ENCODE data around the gene AFF3.
"Not testable (repeated sequence)": the region's sequence is repeated elsewhere in the genome, so short reads cannot be mapped to it uniquely, and the experiment has no call there.

Gene AFF3

GRCh38 chr2:99961196-99961913, 181.0 kb downstream of the AFF3 start:
- no peak for DNase-seq (ENCODE audit: low read depth, low spot score)

DNA sequence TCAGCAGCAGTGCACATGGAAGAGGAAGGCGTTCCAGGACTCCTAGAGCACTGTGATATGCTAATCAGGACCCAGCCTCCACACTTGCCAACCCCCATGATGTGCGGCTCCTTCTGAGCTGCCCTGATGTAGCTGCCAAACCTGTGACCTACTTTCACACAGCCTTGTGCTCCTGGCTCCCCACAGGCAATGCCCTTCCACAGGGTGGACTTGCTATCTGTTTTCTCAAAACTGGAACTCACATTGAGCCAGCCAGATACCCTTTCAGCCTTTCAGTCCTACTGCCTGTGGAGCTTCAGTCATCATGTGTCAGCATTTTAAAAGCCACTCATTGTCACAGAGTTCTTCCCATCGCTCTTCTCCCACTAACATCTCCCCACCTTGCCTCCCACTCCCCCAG, 181.6 kb downstream of the AFF3 start:
- peak; percentile 4 for DNase-seq (ENCODE audit: low read depth, low spot score)

DNA sequence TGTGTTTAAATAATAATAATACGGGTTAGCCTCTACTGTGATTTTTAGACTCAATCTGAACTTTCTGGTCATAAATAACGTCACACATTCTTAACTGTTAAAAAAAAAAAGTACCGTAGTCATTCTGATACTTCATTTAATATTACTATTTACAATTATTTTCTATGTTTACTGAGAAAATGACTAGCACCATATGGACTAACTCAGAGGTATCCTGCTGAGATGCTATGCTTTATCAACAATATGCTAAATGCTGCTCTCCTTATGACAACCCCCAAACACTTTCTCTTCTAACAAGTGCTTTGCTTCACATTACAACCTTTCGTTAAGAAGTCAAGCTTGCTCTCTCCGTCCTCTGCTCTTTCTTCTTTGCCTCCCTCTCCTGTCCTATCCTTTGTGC, 182.1 kb downstream of the AFF3 start:
- DNase-seq (ENCODE audit: low read depth, low spot score), result no peak

DNA sequence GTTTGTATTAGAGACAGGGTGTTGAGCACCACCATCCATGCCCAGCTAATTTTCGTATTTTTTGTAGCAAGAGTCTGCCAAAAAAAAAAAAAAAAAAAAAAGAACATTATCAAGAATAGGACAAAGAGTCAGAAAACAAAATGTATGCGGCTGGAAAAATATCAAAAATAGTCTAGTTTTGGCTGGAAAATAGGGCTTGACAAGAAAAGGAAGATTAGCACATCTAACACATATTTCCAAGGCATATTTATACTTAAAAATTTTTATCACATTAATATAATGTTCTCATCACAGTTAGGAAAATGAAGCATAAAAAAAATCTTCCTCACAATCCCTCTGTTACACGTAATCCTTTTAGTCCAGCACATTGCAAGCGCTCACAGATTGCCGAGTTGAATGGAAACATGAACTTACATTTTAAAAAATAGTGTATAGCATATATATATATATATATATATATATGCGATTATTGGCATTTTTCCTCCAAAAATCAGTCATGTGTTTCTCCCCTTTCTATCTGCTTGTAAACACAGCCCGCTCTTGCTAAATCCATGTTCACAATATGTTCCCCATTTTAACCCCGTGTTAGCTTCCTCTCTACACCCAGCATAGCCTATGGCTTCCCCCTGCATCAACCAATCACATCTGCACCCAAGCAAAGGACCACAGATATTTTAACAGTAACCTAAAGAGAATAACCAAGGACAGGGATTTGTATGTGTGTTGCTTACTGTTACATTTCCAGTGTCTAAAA, 183.0 kb downstream of the AFF3 start:
- DNase-seq (ENCODE audit: low read depth, low spot score), result no peak

DNA sequence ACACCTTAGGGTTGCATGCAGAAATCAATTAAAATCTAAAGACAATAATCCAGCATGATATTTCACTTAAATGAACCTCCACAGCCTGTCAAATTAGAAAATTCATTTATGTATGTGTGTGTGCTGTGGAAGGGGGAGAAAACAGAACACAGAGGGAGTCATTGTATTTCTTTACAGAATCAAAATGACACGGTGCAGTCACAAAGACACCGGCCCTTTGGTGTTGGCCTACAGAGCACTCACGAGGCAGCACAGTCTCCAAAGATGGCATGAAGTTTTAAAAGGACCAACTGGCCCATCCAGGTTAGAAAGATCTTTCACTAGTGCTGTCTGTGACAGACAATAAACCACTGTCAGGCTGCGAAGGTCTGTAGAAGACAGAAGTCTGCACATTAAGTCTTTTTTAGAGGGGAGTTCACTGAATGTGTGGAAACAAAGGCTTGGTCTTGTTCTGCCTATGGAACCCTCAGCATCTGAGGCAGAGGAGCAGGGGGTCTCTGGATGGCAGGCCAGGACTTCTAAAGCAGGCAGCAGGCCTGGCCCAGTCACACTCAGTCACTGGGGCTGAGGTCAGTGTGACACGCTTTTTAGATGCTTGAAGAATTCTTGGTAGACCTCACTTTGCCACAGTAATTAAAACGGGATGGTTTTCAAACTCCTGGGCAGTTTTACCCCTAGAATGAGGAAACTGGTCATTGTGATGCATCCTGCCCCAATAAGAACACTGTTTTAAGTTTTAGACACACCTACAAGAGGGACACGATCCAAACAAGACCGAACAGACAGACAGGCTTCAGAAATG, 184.9 kb downstream of the AFF3 start:
- DNase-seq (ENCODE audit: low read depth, low spot score), result no peak

GRCh38 chr2:99956232-99957030, 186.0 kb downstream of the AFF3 start:
- no peak for DNase-seq (ENCODE audit: low read depth, low spot score)

DNA sequence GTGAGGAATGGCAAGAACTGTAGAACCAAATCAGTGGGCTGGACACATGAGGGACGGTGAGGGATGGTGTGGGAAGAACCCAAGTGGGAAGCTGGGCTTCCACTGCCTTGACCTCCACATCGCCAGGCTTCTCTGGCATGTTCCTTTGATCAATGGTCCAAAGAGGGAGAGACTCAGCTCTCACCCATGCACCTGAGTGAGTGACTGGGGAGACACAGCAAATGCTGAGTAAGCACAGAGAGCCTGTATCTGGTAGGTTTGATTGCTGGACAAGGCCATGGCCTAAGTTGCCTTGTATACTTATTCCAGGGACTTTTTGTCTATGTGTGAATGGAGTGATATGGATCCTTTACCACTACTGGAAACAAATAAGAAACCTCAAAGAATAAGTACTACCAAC, 188.6 kb downstream of the AFF3 start:
- DNase-seq (ENCODE audit: low read depth, low spot score), result no peak

- DNase-seq (ENCODE audit: low read depth, low spot score), result no peak
These were observed 192.4 kb downstream of the AFF3 start for GRCh38 chr2:99949963-99950362.

GRCh38 chr2:99949530-99949929, 192.9 kb downstream of the AFF3 start:
- no peak for DNase-seq (ENCODE audit: low read depth, low spot score)

DNA sequence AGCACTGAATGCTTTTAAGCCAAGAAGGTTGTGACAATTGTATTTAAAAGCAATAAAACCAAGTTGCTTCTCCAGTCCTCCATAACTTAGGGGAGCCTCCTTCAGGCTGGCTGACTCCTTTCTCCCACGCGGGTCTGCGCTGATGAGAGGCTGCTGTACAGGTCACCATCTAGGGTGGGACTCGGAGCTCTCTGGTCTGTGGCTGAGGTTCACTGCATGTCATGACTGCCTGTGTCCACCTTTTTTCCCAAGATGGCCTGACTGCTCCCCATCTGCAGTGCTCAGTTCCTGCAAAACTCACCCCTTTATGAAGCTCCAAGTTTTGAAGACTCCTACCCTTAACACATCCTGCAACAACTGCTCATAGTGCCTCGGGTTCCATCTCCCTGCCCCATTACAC, 194.4 kb downstream of the AFF3 start:
- DNase-seq (ENCODE audit: low read depth, low spot score), result no peak

- DNase-seq (ENCODE audit: low read depth, low spot score), result not testable (repeated sequence)
These were observed 195.0 kb downstream of the AFF3 start for GRCh38 chr2:99947366-99947765.

DNA sequence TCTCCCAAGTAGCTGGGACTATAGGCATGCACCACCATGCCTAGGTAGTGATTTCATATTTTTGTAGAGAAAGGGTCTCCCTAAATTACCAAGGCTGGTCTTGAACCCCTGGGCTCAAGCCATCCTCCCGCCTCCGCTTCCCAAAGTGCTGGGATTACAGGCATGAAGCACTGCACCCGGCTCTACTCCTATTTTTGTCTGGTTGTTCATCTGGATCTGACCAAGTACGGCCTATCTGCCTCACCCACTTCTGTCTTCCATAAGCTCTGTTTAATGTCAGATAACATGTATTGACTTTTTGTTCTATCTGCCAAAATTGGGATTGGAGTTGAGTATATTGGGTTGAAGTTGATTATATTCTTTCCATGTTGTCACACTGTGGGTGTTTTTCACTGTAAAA, 198.4 kb downstream of the AFF3 start:
- DNase-seq (ENCODE audit: low read depth, low spot score), result no peak

DNA sequence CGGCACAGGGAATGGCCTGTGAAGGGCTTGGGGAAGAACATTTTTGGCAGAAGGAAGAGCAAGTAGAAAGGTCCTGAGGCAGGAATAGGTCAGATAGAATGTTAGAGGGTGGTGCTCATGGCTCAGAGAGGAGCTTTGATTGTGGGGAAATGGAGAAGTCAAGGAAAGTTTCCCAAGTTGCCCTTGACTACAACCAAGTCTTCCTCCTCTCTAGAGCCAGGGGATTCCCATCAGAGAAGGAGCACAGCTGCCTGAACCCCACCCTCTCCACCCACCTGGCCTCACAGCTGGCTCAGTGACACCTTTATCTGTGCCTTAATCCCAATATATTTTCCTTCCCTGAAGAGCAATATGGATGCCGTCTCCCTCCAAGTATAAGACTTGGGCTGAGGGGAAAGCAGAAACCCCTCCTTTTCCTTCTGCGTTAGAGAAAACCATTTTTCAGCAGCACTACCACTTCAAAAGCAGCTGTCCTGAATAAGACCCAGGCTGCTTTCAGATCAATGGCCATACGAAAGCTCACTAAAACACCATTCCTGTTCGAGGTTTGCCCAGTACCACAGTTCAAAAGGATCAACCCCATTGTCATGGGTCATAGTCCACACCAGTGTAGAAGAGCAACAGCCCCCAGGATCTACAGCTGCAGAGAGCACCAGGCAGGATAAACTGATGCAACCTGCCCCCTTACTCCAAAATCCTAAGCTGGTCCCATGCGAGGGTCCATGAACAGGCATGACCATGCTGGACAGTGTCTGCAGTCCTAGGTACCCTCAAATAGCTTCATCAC, 199.6 kb downstream of the AFF3 start:
- DNase-seq (ENCODE audit: low read depth, low spot score), result no peak

GRCh38 chr2:99940963-99941362, 201.4 kb downstream of the AFF3 start:
- no peak for DNase-seq (ENCODE audit: low read depth, low spot score)

- no peak for DNase-seq (ENCODE audit: low read depth, low spot score)
These were observed 203.3 kb downstream of the AFF3 start for GRCh38 chr2:99939135-99939534.

DNA sequence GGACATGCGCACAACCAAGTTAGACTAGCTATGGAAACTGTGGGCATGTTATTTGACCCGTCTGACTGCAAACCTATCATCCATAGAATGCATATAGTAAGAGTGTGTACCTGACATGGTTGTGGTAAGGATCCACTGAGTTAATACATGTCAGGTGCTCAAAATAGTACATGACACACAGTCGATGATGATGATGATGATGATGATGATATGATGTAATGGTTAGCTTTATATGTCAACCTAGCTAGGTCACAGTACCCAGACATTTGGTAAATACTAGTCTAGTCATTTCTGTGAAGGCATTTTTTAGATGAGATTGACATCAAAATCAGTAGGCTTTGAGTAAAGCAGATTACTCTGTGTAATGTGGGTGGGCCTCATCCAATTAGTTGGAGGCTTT, 204.1 kb downstream of the AFF3 start:
- no peak for DNase-seq (ENCODE audit: low read depth, low spot score)

DNA sequence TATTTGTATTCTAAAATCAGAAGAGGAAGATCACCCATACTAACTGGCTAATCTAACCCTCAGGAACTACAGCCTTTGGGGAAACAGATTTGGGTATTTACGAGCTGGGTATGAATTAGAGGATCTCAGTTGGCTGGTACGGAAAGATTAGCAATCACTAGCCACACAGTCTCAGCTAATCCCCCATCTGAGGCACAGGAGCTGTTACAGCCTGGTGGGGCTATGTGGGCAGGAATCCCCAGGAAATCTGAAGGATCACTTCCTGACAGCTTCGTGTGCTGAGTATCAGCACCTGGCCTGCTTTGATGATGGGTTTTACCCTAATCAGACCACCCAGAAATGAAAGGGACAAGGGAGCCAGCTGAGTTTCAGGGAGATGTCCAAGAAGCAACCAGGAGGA, 206.3 kb downstream of the AFF3 start:
- peak; percentile 24 for DNase-seq (ENCODE audit: low read depth, low spot score)

- no peak for DNase-seq (ENCODE audit: low read depth, low spot score)
These were observed 206.7 kb downstream of the AFF3 start for GRCh38 chr2:99935662-99936061.

DNA sequence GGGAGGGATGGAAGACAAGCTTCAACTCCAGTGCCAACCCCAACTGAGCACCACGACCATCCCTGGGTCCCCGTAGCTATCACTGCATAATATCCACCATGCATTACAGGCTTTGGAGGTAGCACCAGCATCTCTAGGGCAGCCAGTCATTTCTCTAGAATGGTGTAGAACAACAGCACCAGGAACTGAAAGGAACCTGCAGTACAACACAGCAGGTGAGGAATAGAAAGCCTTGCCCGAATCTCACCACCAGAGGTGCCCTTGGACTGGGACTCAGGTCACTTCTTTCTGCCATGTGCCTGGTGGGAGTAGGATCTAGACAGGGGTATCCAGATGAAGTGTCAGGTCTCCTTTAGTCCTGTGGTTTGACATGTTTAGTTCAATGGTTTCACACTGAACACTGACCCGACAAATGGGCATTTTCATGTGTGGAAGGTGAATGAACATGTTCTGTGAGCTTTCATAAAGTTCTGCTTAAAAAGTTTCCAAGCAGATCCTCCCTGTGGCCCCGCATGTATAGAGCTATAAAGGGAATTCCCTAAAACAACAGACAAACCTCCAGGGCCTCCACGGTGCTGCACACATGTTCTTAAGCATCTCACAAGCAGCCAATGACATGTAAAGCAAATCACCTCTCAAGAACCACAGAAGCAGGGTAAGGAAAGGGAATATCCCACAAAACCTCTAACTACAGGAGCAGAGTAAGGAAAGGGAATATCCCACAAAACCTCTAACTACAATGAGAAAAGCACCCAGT, 208.3 kb downstream of the AFF3 start:
- no peak for DNase-seq (ENCODE audit: low read depth, low spot score)

- not testable (repeated sequence) for DNase-seq (ENCODE audit: low read depth, low spot score)
These were observed 208.9 kb downstream of the AFF3 start for GRCh38 chr2:99933491-99933890.
